GM19099 (cell line): ENCODE results near the gene POP4.

Experiments used
- POLR2A ChIP-seq: IDR thresholded peaks from 3 replicates; pipeline ENCODE4 v1.6.1; 2011; ENCODE audit warnings: low read depth; ENCODE audit not compliant: insufficient read length; ENCODE audit errors: extremely low read depth

POP4 gene

DNA sequence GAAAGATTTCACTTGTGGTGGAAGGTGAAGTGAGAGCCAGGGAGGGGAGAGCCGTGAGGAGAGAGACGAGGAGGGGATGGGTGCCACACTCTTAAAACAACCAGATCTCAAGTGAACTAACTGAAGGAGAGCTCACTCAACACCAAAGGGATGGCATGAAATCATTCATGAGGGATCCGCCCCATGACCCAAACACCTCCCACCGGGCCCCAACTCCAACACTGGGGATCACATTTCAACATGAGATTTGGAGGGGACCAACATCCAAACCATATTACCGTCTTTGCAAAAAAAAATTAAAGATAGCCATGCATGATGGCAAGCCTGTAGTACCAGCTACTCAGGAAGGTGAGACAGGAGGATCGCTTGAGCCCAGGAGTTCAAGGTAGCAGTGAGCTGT is 34.9 kb upstream of the POP4 start:
- no peak for TF ChIP-seq POLR2A

DNA sequence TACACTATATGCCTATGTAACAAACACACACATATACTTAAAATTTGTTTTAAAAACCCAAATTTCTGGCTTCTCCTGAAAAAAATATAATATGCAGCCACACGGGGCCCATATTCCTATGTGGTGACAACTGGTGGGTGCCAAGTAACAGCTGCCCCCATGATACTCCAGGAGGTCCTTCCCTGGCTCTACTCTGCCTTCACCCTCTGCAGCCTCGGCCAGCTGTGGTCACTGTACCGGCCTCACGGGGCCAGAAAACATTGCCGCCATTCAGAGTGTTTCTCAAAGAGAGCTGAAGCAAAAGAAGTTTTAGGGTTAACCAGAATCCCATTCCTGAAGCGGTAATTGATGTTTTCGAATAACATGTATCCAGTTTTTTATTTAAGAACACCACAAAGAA is 32.6 kb upstream of the POP4 start:
- no peak for TF ChIP-seq POLR2A

DNA sequence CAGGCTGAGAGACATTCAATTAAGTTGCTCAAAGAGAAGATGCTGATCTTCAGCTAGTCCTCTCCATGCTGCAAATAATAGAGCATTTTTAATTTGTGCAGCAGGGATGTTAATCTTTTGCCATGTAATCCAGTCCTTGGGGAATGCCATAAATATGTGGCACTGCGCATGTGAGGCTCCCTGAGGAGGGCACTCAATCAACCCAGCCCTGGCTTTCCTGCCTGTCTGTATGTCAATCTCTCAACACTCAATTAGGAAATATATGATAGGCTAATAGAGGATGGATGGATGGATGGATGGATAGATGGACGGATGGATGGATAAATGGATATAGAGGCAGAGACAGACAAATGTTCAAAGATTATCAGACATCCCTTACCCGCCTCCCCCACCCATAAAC is 31.6 kb upstream of the POP4 start:
- no peak for TF ChIP-seq POLR2A

DNA sequence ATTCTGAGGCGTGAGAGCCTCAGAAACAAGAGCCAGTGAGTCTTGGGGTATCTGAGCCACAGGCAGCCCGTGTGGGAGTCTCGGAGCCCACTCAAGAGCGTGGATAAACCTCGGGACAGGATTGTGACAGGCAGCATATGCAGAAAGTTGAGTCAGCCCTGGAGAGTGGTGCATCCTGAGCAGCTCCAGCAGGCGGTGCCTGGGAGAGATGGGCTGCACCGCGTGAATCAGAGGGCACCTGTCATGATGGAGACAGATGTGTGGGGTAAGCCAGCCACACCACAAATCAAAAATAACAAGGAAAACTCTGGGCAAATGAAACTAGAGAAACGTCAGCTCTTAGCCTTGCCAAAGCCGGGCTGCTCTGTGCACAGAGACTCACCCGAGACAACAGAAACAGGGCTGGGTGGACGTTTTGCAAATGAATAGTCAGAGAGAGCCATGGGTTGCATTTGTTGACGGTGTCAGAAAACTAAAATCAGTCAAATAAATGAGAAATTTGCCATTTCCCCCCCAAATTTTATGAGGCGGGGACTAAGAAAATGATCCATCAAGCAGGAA is 30.0 kb upstream of the POP4 start:
- TF ChIP-seq POLR2A = no peak

DNA sequence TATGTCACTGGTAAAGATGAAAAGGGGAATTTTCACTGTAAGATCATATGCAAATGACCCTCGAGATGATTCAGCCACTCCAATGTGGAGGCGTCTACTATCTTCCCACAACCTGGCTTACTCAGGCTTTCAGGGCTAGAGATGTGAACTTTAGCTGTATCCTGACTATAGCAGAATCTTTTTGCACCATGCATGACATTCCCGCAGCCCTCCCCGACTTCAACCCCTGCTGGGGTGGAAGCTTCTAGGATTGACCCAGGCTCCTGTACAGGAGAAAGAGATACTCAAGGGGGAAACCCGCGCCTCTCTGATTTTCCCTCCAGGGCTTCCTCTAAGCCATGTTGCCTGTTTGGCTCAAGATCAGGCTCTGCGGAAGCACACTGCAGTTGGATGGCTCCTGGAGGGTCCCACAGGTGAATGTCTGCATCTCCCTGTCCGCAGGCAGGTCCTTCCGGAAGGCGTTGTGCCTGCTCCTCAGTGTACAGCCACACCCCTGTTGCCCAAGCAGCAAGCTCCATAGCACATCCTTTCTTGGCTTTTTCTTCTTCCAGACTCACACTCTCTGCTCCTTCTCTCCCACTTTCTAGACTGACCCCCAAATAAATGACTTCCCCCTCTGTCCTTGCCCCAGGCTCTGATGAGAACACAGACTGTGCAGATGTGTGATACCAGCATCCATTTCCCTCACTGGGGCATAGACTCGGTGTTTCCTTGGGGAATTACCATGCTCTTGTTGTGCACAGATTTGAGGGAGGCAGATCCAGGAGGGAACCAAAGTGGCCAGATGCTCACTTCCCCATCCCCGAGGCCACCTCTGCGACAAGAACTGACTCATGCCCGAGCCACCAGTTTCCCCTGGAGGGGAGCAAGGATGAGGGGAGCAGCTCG is 29.1 kb upstream of the POP4 start:
- TF ChIP-seq POLR2A = no peak

DNA sequence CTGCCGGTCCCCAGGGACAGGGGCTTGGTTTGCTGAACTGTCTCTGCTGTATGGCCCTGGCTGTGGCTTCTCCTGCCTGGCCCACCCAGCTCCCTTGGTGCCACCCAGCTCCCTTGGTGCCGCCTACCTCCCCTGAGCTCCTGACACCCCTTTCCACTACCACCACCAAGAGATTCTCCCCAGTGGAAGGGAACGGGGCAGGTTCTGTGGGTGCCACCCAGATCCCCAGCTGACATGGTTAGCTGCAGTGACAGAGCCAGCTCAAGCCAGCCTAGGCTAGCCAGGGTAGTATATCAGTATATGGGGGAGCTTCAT is 28.5 kb upstream of the POP4 start:
- no peak for TF ChIP-seq POLR2A

DNA sequence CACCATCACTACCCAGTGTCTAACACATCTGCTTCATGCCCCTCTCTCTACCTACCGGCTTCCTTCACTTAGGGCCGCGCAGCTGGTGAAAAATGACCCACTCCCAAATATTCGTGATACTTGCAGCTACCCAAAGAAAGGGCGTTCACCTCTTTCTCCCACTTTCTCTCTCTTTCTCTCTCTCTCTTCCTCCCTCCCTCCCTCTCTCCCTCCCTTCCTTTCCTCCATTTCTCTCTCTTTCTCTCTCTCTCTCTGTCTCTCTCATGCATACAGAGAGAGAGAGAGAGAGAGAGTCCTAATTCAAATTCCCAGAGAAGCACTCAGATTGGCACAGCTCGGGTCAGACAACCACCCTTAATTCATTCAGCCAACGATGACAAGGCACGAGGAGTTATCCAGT is 27.7 kb upstream of the POP4 start:
- no peak for TF ChIP-seq POLR2A

DNA sequence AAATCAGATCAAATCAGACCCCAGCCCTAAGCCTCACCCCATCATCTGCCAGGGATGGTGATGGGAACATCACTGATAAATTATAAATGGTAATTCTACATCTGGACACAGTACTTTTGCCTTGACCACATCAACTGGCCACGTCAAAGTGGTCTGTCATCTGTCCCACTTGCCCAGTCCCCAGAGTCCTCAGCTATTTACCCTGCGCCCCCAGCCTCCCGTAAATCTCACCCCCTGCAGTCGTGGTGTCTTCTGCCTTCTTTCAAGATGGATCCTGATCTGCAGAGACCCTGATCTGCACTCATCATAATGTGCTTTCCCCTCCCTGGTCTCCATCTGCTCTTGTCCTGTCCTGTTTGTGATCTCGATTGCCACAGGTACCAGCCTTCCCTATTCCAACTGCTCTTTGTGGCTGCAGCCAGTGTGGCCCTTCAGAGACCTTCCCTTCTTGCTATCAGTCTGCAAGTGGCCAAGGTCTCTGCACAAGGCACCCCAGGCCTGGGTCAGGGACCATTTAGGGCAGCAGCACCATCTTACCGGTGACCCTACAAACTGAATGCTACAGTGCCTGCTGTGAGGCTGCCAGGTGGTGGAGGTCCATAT is 26.7 kb upstream of the POP4 start:
- no peak for TF ChIP-seq POLR2A

DNA sequence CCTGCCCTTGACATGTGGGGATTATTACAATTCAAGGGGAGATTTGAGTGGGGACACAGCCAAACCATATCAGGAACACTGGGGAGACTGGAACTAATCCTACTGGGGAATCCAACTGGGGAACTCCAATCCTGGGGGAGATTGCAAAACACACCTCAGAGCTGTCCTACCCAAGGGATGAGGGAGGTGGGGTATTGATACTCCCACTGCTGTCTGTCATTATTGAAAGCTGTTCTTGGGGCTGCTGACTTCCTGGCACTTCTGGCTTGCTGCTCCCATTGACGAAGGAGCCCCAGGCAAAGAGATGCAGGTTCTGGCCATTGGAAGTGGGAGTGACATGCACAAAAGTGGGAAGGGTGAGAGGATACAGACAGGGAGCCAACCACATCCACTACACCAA is 24.7 kb upstream of the POP4 start:
- no peak for TF ChIP-seq POLR2A

DNA sequence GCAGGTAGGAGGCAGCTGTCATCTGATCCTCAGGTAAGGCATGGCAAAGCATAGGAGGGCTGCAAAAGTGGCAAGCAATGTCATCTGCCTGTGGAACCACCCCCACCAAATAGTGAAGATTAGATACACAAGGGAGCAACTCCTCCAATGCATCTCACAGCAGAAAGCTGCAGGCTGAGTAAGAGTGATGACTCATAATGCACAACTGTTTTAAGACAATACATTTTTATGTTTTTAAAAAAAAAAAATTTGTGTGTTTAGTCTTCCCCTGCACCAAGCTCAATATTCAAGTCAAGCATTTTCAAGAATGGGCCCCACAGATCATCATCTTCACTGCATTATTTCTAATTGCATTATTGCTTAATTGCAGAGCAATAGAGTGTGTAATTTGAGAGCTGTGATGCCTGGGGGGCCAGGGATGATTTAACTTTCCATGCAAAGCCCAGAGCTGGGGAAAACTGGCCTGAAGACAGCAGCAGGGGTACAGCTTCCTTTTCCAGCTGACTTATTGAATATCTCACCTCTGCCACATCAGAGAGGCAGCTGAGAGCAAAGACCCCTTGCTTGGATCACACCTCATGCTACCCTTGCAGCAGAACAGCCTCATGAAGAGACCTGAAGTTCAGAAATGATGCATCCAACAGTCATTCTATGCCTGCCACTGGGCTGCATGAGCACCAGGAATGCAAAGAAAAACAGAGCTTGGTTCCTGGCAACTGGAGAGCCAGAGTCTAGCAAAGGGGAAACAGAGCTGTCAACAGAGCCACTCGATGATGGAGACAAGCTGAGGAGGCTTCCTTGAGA is 22.7 kb upstream of the POP4 start:
- no peak for TF ChIP-seq POLR2A

DNA sequence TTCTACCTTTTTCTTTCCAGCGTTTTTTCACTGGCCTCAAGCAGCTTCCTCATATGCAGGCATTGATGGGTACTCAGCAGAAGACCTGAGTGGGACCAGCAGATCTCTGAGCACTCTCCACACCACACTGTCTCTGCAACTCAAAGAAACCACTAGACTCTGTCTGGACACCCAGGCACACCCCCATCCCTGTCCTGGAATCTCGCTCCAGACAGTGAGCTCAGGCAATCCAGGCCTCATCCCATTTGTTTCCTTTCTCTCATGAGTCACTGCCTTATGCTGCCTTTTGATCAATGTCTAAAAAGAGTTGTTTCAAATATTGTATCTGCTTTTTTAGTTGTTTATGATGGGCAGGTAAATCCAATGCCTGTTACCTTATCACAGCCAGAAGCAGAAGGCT is 19.7 kb upstream of the POP4 start:
- TF ChIP-seq POLR2A = no peak

DNA sequence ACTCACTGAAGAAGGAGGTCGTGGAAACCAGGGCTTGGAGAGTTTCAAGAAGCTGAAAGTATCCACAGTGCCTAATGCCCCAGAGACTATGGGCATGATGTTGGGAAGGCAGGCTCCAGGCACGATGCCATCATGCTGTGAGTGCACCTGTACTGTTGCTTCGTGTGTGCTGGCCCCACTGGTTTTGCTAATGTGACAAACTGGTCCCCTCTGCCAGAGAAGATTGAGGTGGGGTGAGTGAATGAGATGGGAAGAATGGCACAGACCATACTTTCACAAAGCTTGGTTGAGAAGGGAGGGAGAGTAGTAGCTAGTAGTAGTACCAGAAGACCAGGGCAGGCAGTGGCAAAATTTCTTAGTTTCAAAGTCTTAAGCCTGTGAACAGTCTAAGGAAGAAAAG is 19.0 kb upstream of the POP4 start:
- TF ChIP-seq POLR2A = no peak

DNA sequence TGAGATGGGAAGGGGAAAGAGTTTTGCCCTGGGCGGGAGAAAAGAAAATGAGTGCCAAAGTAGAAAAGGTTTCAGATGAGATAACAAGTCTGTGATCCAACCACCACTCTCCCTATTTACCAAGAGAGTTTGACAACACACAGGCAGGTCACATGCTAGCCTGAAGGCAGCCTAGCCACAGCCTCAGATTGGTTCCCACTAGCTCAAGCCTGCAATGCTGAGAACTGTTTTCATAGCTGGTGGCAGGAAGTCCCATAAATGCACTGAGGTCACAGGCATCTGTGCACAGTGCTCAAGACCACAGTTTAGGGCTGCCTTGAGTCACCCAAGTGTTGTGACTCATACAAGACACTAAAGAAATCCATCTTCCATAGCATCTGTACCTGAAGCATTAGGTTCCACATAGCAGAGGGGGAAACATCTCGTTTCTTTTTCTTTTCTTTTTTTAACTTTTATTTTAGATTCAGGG is 18.5 kb upstream of the POP4 start:
- TF ChIP-seq POLR2A = no peak

DNA sequence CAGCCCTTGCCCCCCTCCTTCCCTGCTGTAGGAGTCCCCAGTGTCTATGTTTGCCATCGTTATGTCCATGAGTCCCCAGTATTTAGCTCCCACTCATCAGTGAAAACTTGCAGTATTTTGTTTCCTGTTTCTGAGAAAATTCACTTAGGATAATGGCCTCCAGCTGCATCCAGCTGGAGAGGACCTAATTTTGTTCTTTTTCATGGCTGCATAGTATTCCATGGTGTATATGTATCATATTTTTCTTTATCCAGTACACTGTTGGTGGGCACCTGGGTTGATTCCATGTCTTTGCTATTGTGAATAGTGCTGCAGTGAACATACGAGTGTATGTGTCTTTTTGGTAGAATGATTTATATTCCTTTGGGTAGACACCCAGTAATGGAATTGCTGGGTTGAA is 18.0 kb upstream of the POP4 start:
- TF ChIP-seq POLR2A = no peak

DNA sequence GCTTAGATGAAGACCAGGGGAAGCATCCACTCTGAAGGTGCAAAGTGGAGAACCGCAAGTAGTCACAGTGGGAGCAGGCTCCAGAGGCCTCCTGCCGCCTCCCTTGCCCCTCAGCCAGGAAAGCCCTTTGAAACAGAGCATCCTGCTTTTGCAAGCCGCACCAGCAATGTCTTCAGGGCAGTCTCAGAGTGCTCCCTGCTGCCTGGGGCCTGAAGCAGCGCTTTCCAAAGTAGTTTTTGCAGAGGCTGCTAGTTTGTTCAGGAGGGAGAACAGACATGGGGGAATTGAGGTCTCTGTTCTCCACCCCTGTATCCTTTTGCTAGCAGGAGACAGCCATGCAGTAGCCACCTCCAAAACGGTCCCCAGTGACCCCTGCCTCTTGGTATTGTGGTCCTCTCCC is 15.8 kb upstream of the POP4 start:
- no peak for TF ChIP-seq POLR2A
